Fibroblast of skin of left quadriceps (primary cell): ENCODE measurements around the gene TNFSF18.

Source experiments
- DNase-seq, 2 experiments: peaks; one replicate each; pipeline ENCODE4 v3.0.0-alpha.2; 2013; ENCODE audit warnings: low read depth in 2 of 2

Gene TNFSF18

DNA sequence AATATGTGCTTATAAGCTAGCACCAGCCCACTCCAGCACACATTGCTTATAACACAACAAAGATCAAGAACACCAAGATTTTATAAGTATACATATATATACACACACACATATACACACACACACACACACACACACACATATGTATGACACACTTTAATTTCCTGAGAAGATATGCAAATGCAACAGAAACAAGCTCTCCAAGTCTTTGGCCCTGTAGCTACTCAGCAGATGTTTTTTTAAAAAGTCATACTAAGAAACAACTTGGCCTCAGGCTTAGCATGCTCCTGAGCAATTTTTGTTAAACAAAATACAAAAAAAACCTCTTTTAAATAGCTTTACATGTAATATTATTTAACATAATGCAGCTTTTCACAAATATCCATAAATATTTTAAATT lies 11.1 kb downstream of the TNFSF18 start:
- DNase-seq: no peak

DNA sequence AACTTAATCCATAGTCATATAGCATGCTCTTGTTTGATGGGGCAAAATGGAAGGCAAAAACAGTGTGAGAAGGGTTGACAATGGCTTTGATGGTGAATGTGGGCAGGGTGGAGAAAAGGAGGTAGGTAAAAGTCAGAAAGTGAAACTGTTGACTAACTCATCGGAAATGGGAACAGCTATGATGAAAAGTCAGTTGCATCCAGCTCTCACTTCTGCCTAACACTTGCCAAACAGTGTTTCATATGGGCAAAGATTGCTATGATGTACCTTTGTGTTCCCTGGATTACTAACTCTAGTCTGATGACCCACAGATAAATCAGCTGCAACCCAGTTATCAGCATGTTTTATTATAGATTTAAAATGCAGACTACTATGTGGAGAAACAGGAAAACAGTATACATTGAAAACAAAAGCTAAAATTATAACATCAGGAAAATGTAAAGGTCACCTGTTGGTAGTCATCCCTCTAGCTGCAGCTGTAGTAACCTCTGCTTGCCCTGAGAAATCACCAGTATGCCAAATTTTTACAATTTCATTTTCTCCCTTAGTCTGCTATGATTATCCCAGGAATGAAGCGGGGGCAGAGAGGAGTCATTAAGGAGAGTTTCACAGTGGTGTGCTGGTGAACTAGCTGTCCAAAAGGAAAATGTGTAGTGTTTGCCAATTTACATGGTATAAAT lies 11.7 kb downstream of the TNFSF18 start:
- DNase-seq: no peak

DNA sequence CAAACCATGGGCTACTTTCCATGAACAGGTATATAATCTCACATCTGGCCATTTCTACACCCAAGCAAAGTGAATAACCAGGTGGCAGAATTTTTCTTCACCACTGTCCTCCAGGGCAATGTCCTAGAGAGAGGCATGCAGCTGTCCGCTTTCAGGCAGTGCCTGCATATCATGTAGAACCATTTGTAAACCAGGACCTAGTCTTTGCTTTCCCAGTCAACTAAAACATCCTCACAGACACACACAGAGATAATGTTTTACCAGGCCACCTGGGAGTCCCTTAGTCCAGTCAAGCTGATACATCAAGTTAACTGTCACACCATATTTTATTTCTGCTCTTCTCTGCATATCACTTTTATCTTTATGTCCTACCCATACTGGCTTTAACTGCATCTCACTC lies 26.2 kb downstream of the TNFSF18 start:
- DNase-seq: no peak

DNA sequence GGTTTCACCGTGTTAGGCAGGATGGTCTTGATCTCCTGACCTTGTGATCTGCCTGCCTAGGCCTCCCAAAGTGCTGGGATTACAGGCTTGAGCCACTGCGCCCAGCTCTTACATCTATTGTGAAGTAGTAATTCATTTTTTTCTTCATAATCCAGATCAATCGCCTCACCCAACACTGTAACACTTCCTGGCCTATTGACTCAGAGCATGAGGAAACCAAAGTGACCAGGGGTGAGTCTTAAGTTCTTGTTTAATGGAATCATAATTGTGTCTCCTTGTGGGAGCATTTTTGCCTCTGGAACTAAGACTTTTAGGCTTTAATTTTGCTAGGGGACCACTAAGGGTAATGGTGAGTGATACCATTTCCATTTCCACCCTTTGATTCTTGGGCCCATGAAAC lies 27.4 kb downstream of the TNFSF18 start:
- DNase-seq: no peak

- DNase-seq: no peak
Observed at GRCh38 chr1:173020138-173020750, 30.5 kb downstream of the TNFSF18 start.

GRCh38 chr1:173017792-173018191 lies 32.9 kb downstream of the TNFSF18 start:
- DNase-seq: no peak

GRCh38 chr1:173016419-173016818 lies 34.3 kb downstream of the TNFSF18 start:
- no peak for DNase-seq

- DNase-seq: no peak
Observed at GRCh38 chr1:173015629-173016028, 35.1 kb downstream of the TNFSF18 start.

- no peak for DNase-seq
Observed at GRCh38 chr1:173014160-173014559, 36.6 kb downstream of the TNFSF18 start.

- DNase-seq: no peak
Observed at GRCh38 chr1:173012126-173012525, 38.6 kb downstream of the TNFSF18 start.

DNA sequence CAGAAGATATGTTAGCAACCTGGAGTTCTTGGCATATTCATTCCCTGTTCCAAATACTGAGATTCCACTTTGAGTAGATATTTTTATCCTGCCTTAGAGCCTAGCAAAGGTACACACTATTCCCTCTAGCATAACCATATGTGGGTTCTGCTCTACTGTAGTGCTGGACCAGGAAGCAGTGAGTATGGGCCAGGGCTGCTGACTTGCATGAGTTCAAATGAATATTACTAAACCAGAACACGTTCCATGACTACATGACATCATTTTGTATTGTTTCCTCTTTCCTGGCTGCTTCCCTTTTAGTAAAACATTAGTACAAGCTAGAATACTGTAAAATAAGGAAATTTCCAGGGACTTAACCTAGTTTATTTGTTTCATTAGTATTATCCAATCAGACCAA lies 41.1 kb downstream of the TNFSF18 start:
- no peak for DNase-seq

GRCh38 chr1:173005196-173005864 lies 45.4 kb downstream of the TNFSF18 start:
- no peak for DNase-seq

GRCh38 chr1:173002891-173003838 lies 47.6 kb downstream of the TNFSF18 start:
- DNase-seq: peak; percentile 22 to 42

- no peak for DNase-seq
Observed at GRCh38 chr1:172999349-172999748, 51.4 kb downstream of the TNFSF18 start.

DNA sequence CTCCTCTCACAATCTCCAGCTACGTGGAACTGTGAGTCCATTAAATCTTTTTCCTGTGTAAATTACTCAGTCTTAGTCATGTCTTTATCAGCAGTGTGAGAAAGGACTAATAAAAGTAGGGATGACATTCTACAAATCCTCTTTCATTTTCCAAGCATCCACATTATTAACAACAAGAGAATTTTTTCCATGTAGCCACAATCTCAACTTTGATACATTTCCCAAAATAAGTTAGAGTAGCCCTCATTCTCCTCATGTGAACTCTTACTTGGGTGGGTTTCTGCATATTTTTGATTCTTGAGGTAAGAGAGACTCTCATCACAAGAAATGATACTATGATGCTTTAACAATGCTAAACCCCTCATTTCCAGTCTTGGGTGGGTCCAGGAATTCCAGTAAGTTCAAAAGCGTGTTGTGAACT lies 52.8 kb downstream of the TNFSF18 start:
- DNase-seq: peak; percentile 42 to 55

- DNase-seq: peak; percentile 82 to 84
Observed at GRCh38 chr1:172993640-172994039, 57.1 kb downstream of the TNFSF18 start.

DNA sequence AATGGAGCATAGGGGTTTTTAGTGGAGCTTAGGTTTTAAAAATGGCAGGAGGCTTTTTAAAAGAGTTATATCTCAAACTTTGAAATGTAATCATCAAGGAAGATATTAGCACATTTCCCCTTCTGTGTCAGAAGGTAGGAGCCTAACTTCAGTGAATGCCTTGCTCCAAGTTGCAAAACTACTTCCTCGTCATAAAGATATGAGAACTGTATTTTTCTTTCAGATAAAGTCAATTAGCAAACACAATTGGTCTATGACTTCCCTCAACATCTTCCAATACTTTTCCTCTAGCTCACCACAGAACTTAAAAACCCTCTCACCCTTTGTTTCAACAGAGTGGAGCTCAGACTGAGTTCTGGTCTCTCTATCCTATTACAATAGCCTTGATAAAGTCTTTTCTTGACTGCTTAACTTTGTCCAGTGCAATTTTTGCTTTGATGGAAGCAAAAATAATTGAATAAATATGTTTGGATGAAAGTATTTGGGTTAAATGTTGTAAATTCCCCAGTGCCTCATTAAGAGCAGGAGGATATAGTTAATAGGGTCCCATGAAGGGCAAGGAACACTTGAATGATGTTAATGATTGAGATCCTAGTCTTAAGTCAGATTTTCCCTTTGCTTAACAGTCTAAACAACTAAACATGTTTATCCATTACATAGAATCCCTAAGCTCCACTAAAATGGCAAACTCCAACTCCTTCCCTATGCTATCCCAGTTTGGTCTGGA lies 58.9 kb downstream of the TNFSF18 start:
- DNase-seq: no peak

GRCh38 chr1:172990598-172991215 lies 60.0 kb downstream of the TNFSF18 start:
- peak; percentile 78 for DNase-seq
